DND-41 (cell line): ENCODE results near the gene THSD7A.

Experiments
- ATAC-seq: fragments of 200-7000 bp; cut with Tn5 transposase; 3 replicates; pipeline ENCODE4 v1.9.1; 2021; ENCODE audit warnings: low read depth; ENCODE audit not compliant: insufficient read depth
- DNase-seq: peaks from one replicate; pipeline ENCODE4 v3.0.0-alpha.2; 2020
- H2AFZ ChIP-seq: 2 replicates; pipeline ENCODE4 v1.6.0; 2012; ENCODE audit warnings: low read depth, low read length
- H3K27ac ChIP-seq: 2 replicates; pipeline ENCODE4 v1.5.1; 2012; ENCODE audit warnings: low read length, inconsistent platforms
- H3K27me3 ChIP-seq: fragments of 200-600 bp; sonication (generic); 2 replicates; pipeline ENCODE4 v1.6.0; 2012; ENCODE audit warnings: low read length, mild to moderate bottlenecking, inconsistent platforms; ENCODE audit not compliant: insufficient read depth, poor library complexity
- H3K36me3 ChIP-seq: 2 replicates; pipeline ENCODE4 v1.5.1; 2012; ENCODE audit warnings: low read length, inconsistent platforms; ENCODE audit not compliant: insufficient read depth
- H3K4me1 ChIP-seq: 2 replicates; pipeline ENCODE4 v1.5.1; 2012; ENCODE audit warnings: mild to moderate bottlenecking, low read length; ENCODE audit not compliant: insufficient read depth
- H3K4me2 ChIP-seq: 2 replicates; pipeline ENCODE4 v1.6.0; 2012; ENCODE audit warnings: mild to moderate bottlenecking, moderate library complexity, low read length, inconsistent platforms; ENCODE audit not compliant: insufficient read depth
- H3K4me3 ChIP-seq, 2 experiments: fragments of 200-600 bp in 1 of 2; shearing (Covaris generic) in 1 of 2; 2 replicates each; pipeline ENCODE4 v1.5.1; 2012 to 2016; ENCODE audit warnings: inconsistent platforms in 2 of 2, low read length in 2 of 2, mild to moderate bottlenecking in 2 of 2, low read depth in 1 of 2, moderate library complexity in 1 of 2
- H3K79me2 ChIP-seq: 2 replicates; pipeline ENCODE4 v1.6.0; 2012; ENCODE audit warnings: low read length, inconsistent platforms; ENCODE audit not compliant: insufficient read depth
- H3K9ac ChIP-seq: 2 replicates; pipeline ENCODE4 v1.6.0; 2012; ENCODE audit warnings: low read depth, mild to moderate bottlenecking, inconsistent platforms, low read length, moderate library complexity
- H3K9me3 ChIP-seq: 2 replicates; pipeline ENCODE4 v1.5.1; 2012; ENCODE audit warnings: low read length, moderate library complexity, mild to moderate bottlenecking, inconsistent platforms; ENCODE audit not compliant: insufficient read depth, severe bottlenecking
- H4K20me1 ChIP-seq: 2 replicates; pipeline ENCODE4 v1.6.0; 2012; ENCODE audit warnings: low read length; ENCODE audit not compliant: insufficient read depth
- CTCF ChIP-seq: IDR thresholded peaks from 2 replicates; pipeline ENCODE4 v1.5.1; 2012; ENCODE audit warnings: borderline replicate concordance, low read length, moderate library complexity, mild to moderate bottlenecking; ENCODE audit not compliant: poor library complexity, severe bottlenecking; ENCODE audit errors: extremely low read depth
- EZH2 ChIP-seq: IDR thresholded peaks from 3 replicates; pipeline ENCODE4 v1.6.1; 2012; ENCODE audit warnings: borderline replicate concordance, low read depth, mild to moderate bottlenecking, moderate library complexity, low read length, inconsistent platforms; ENCODE audit not compliant: severe bottlenecking

The THSD7A gene

GRCh38 chr7:11754123-11754522, 77.9 kb downstream of the THSD7A start:
- Histone ChIP-seq H4K20me1 (no peaks in the 10 kb centered on the region), H3K27me3 (no peaks in the 10 kb centered on the region), H2AFZ (no peak overlapping the region), H3K9ac (no peak overlapping the region), H3K4me3 (no peak overlapping the region), H3K27ac (no peak overlapping the region), H3K79me2 (no peaks in the 10 kb centered on the region), H3K36me3 (no peaks in the 10 kb centered on the region), H3K9me3 (no peaks in the 10 kb centered on the region), H3K4me2 (no peak overlapping the region), H3K4me1 (no peaks in the 10 kb centered on the region)
- ATAC-seq (no peak), DNase-seq (no peak)
- TF ChIP-seq EZH2: no peak
- TF ChIP-seq CTCF: no peak

DNA sequence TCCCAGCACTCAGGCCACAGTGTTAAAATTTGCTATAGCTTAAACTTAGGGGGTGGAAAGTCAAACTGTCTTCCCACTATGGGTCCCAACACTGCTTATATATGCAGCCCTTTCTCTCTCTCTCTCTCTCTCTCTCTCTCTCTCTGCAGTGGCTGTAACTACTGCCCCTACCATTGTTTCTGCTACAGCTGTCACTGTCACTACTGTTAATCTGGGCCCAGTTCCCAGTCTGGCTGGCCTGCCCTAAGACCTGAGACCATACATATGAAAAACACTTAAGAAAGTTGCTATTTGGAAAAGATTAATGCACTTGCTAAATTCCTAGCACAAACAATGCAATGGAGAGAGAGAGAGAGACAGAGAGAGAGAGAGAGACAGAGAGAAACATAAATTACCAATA, 78.6 kb downstream of the THSD7A start:
- Histone ChIP-seq H3K9me3 (no peaks in the 10 kb centered on the region), H3K27ac (no peak overlapping the region), H3K4me1 (no peaks in the 10 kb centered on the region), H3K4me2 (no peak overlapping the region), H3K9ac (no peak overlapping the region), H4K20me1 (no peaks in the 10 kb centered on the region), H3K79me2 (no peaks in the 10 kb centered on the region), H3K36me3 (no peaks in the 10 kb centered on the region), H3K27me3 (no peaks in the 10 kb centered on the region), H3K4me3 (no peak overlapping the region), H2AFZ (no peak overlapping the region)
- DNase-seq (no peak), ATAC-seq (no peak)
- TF ChIP-seq CTCF (no peak), EZH2 (no peak)

- Histone ChIP-seq H3K4me3 (no peak overlapping the region), H3K27me3 (no peaks in the 10 kb centered on the region), H3K4me2 (no peak overlapping the region), H3K79me2 (no peaks in the 10 kb centered on the region), H2AFZ (no peak overlapping the region), H3K36me3 (no peaks in the 10 kb centered on the region), H3K4me1 (no peaks in the 10 kb centered on the region), H3K27ac (no peak overlapping the region), H3K9me3 (no peaks in the 10 kb centered on the region), H3K9ac (no peak overlapping the region), H4K20me1 (no peaks in the 10 kb centered on the region)
- DNase-seq (no peak), ATAC-seq (no peak)
- TF ChIP-seq CTCF (no peak), EZH2 (no peak)
Measured at GRCh38 chr7:11751807-11752389, 80.1 kb downstream of the THSD7A start.

- no peak overlapping the region for H3K4me2 ChIP-seq
- no peaks in the 10 kb centered on the region for H3K4me1 ChIP-seq
- ATAC-seq: no peak
- no peak overlapping the region for H2AFZ ChIP-seq
- no peaks in the 10 kb centered on the region for H3K9me3 ChIP-seq
- no peaks in the 10 kb centered on the region for H3K36me3 ChIP-seq
- H3K27ac ChIP-seq: no peak overlapping the region
- H3K4me3 ChIP-seq: no peak overlapping the region
- H4K20me1 ChIP-seq: no peaks in the 10 kb centered on the region
- no peak for TF ChIP-seq CTCF
- TF ChIP-seq EZH2: no peak
- H3K27me3 ChIP-seq: no peaks in the 10 kb centered on the region
- no peak overlapping the region for H3K9ac ChIP-seq
- no peak for DNase-seq
- H3K79me2 ChIP-seq: no peaks in the 10 kb centered on the region
Measured at GRCh38 chr7:11751315-11751714, 80.7 kb downstream of the THSD7A start.
